ENCODE measurements around the gene TSN.

DNA sequence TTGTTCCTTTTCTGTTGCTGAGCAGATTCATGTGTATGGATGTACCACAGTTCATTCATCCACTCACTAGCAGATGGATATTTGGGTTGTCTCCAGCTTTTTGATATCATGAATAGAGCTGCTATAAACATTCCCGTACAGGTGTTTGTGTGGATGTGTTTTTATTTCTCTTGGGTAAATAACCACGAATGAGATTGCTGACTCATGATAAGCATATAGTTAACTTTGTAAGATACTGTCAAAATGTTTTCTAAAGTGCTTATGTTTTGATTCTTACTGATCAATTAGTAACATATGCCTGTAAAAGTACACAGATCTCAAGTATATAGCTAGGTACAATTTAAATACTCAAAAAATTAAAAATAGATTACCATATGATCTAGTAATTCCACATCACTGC, 27.7 kb downstream of the TSN start:
- TF ChIP-seq POLR2AphosphoS5 (IDR thresholded peaks at IDR 0.05) (no peak), CTCF (IDR thresholded peaks at IDR 0.05) (no peak), POLR2A (IDR thresholded peaks at IDR 0.05) (no peak)

Measured in prostate gland (tissue), 2 donors.